GM12892 (cell line): ENCODE measurements around the gene DLX1.

Experiments used
- POLR2A ChIP-seq: IDR thresholded peaks from 2 replicates; pipeline ENCODE4 v1.6.1; 2011; ENCODE audit warnings: low read depth, low read length, control low read depth
- POLR2AphosphoS5 ChIP-seq: IDR thresholded peaks from 2 replicates; pipeline ENCODE4 v1.6.1; 2011; ENCODE audit warnings: low read depth, low read length, control low read depth

- no peak for TF ChIP-seq POLR2A
- no peak for TF ChIP-seq POLR2AphosphoS5
Measured at GRCh38 chr2:172114579-172114978, 29.3 kb downstream of the DLX1 start.
